HFF-Myc (cell line): Measurements from ENCODE around the gene TMEM217.

Experiments used
- DNase-seq: peaks from one replicate; pipeline ENCODE4 v3.0.0-alpha.2; 2011; ENCODE audit warnings: low read depth; ENCODE audit errors: extremely low read depth
- H3K4me3 ChIP-seq: replicated peaks from 2 replicates; pipeline ENCODE4 v1.5.1; 2011; ENCODE audit warnings: low read depth, mild to moderate bottlenecking, control low read depth, low read length
- TF ChIP-seq, protein P1 (sequence below): IDR thresholded peaks from 2 replicates; pipeline ENCODE4 v1.5.1; 2012; ENCODE audit warnings: mild to moderate bottlenecking, low read depth, low read length, control low read depth; ENCODE audit errors: missing control alignments

The TMEM217 gene

DNA sequence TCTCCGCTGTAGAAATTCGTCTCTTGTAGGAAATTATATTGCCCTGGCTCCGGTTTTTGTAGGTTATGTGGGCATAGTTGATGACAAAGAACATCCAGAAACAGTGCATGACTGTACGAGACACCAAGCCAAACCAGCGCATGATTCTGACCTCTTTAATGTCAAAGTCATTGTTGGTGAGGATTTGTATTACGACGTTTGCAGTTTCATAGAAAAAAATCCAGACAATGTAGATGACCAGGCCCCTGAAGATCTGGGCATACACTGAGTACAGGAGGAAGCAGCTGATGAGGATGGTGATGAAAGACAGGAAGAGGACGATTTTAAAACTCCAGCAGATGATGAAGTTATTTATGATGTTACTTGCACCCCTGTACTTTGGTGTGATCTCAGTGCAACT lies 39.4 kb downstream of the TMEM217 start:
- no peak overlapping the region for H3K4me3 ChIP-seq
- TF ChIP-seq, protein P1, sequence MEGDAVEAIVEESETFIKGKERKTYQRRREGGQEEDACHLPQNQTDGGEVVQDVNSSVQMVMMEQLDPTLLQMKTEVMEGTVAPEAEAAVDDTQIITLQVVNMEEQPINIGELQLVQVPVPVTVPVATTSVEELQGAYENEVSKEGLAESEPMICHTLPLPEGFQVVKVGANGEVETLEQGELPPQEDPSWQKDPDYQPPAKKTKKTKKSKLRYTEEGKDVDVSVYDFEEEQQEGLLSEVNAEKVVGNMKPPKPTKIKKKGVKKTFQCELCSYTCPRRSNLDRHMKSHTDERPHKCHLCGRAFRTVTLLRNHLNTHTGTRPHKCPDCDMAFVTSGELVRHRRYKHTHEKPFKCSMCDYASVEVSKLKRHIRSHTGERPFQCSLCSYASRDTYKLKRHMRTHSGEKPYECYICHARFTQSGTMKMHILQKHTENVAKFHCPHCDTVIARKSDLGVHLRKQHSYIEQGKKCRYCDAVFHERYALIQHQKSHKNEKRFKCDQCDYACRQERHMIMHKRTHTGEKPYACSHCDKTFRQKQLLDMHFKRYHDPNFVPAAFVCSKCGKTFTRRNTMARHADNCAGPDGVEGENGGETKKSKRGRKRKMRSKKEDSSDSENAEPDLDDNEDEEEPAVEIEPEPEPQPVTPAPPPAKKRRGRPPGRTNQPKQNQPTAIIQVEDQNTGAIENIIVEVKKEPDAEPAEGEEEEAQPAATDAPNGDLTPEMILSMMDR = no peak
- DNase-seq = no peak

DNA sequence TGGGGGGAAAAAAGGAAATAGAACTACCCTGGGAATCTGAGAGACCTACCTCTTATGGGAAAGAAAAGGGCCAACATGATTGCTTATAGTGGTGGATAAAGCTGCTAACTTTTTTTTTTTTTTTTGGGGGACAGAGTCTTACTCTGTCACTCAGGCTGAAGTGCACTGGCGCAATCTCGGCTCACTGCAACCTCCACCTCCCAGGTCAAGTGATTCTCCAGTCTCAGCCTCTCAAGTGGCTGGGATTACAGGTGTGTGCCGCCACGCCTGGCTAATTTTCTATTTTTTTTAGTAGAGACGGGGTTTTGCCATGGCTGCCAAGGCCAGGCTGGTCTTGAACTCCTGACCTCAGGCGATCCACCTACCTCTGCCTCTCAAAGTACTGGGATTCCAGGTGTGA lies 39.9 kb downstream of the TMEM217 start:
- H3K4me3 ChIP-seq = no peak overlapping the region
- no peak for DNase-seq
- TF ChIP-seq, protein P1 = no peak

DNA sequence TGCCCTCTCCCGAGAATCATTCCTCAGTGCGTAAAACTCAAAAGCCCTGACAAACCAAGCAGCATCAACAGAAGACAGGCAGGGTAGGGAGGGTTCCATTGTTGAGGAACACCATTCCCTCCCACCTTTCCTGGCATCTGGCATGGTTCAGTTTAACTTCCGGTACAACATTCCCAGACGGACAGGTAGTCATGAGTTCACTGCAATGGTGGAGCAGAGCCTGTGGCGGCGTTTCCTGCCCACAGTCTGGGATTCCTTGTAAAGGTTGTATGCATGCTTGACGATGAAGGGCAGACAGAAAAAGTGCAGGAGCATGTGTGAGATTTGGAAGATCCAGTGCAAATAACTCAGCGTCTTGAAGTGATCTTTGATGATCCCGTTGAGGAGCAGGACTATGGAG lies 45.7 kb downstream of the TMEM217 start:
- DNase-seq = no peak
- TF ChIP-seq, protein P1 = no peak
- no peak overlapping the region for H3K4me3 ChIP-seq

DNA sequence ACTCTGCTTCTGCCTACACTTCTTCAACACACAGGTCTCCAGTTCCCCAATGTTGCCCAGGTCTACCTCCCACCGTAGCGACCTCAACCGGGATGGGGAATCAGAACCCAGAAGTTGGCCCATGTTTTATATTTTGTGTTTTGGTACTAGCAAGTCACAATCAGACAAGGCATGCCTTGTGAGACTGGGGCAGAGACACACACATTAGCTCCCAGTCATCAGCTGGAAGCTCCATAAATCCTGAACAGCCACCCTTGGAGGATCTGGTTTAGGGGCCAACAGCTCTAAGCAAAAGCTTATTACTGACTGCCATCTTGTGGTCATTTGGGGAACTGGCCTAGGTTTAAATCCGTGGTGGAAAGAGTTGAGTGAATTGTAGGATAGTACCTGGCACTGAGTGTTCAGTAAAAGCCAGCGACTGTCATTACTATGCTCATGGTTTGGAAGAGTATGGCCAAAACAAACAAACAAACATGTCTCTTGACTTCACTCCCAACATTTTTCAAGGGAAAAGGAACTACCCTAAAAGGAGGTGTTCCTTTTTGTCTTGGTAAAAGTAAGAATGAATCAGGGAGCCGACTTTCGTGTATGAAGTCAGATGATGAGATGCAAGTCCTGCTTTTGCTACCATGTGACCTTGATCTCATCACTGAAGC lies 47.5 kb downstream of the TMEM217 start:
- TF ChIP-seq, protein P1 = peak; percentile 93
- H3K4me3 ChIP-seq = no peak overlapping the region
- peak; percentile 74 for DNase-seq

DNA sequence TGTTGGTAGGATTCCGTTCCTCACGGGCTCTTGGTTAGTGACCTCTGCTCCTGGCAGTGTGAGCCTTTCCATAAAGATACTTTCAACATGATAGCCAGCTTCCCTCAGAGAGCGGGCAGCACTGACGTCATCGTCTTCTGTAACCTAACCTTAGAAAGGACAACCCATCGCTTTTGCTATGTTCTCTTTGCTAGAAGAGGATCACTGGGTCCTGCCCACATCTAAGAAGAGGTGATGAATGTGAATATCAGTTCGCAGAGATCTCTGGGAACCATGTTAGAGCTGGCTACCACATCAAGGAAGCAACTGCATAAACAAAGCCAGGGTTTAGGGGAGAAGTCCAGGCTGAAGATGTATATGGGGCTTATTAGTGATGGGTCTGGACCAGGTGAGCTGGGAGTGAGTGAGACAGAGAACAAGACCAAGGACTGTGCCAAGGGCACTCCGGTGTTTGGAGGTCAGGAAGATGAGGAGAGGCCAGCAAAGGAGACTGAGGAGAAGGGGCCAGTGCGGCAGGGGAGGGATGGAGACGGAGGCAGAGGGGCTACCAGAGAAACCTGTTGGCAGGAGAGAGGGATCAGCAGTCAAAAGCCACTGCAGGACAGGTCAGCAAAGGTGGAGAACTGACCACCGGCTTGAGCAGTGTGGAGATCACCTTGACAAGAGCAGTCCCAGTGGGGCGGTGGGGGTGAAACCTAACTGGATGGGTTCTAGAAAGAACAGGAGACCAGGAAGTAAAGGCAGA lies 48.3 kb downstream of the TMEM217 start:
- TF ChIP-seq, protein P1 = no peak
- no peak for DNase-seq
- no peak overlapping the region for H3K4me3 ChIP-seq

DNA sequence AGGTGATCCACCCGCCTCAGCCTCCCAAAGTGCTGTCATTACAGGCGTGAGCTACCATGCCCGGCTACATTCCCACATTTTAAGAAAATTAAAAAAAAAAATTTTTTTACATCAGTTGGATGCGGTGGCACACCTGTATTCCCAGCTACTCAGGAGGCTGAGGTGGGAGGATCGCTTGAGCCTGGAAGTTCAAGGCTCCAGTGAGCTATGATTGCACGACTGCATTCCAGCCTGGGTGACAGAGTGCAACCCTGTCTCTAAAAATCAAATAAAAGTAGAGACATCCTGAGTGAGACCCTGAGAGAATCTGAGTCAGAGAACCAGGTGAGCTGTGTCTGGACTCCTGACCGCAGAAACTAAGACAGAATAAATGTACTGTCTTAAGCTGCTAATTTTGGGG lies 49.2 kb downstream of the TMEM217 start:
- TF ChIP-seq, protein P1 = no peak
- no peak for DNase-seq
- H3K4me3 ChIP-seq = no peak overlapping the region
